ENCODE results near the gene PEX6.

DNA sequence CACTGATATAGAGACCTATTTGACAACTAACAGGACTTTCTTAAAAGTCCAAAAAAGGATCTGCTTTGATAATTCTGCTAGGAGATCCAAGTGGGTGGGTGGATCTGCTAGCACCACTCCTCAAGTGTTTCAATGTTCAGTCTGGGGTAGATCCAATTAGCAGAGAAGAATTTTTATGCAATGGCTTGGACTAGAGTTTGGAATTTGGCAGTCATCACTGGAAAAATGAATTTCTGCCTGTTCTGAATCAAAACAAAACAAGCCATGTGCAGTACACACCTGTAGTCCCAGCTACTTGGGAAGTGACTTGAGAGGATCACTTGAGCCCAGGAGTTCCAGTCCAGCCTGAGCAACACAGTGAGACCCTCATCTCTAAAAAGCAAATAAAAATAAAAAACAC, 31.0 kb downstream of the PEX6 start:
- TF ChIP-seq EZH2 (IDR thresholded peaks at IDR 0.05) (no peak), POLR2AphosphoS5 (IDR thresholded peaks at IDR 0.05; ENCODE audit: borderline replicate concordance, low read depth, low read length) (no peak), FOXP2 (optimal IDR thresholded peaks at IDR 0.05; ENCODE audit: control extremely low read depth, extremely low read length, insufficient read depth) (no peak)

All from SK-N-MC (cell line).